Measurements from ENCODE around the gene ARNT2.

Gene ARNT2

DNA sequence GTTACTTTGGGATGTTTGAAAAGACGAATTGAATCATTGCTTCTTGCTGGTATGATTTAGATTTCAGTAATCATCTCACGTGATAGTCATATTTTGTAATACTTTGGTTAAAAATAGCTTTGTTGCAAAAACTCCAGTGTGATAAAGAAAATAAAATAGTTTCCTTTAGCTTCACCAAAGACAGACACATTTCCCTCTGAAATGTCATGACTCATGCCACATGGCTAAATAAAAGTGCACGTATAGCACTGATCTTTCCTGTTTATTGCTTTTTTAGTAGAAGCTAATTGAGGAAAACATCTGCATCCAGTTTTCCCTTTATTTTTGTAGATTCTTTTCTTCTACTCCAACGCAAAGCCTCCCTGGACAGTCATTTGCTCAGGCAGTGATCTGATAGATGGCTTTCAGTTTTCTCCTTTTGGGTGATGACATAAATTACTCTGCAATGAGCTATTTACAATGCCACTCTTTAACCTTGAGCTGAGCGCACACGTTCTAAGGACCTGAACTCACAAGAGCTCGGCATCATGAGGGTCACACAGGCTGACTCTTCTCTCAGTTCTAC, 84.9 kb downstream of the ARNT2 start:
- DNase-seq (ENCODE audit: low read depth in 2 of 3, low spot score in 1 of 3): no peak

DNA sequence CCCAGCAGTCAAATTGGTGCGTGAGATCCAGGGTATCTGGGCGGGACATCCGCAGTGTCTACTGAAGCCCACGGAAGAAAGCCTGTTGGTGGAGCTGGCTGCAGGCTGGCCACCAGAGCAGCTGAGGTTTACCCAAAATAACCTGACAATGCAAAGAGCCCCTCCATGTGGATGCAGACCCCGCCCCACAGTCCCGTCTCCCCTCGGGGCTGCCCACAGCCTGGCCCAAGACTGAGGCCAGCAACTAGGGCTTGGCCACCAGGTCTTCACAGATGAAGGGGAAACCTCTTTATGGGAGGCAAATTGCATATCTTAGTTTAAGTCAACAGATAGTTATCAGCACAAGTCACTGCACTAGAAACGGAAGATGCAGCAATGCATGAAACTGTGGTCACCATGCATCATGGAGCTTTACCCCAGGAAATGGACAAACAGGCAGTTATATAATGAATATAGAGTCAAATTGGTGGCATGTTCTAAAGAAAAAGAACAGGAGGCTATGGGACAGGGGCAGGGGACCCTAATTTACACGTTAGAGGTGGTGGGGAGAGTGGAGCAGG, 86.3 kb downstream of the ARNT2 start:
- DNase-seq (ENCODE audit: low read depth in 2 of 3, low spot score in 1 of 3): no peak

DNA sequence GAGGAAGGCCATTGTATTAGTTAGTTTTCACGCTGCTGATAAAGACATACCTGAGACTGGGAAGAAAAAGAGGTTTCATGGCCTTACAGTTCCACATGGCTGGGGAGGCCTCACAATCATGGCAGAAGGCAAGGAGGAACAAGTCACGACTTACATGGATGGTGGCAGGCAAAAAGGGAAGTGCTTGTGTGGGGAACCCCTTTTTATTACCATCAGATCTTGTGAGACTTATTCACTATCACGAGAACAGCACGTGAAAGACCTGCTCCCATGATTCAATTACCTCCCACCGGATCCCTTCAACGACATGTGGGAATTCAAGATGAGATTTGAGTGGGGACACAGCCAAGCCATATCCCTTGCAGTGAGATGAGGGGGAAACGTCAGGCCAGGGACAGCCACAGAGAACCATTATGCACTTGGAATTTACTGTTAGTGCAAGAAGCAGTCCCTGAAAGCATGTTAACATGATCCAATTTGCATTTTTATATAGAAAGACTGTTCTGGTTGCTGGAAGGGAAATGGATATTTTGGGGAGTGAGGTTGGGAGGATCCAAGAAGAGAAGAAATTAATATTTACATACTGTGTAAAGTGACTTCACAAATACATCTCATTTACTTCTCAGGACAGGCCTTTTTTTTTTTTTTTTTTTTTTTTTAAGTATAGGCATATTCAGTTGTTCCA, 87.1 kb downstream of the ARNT2 start:
- no peak for DNase-seq (ENCODE audit: low read depth in 2 of 3, low spot score in 1 of 3)

DNA sequence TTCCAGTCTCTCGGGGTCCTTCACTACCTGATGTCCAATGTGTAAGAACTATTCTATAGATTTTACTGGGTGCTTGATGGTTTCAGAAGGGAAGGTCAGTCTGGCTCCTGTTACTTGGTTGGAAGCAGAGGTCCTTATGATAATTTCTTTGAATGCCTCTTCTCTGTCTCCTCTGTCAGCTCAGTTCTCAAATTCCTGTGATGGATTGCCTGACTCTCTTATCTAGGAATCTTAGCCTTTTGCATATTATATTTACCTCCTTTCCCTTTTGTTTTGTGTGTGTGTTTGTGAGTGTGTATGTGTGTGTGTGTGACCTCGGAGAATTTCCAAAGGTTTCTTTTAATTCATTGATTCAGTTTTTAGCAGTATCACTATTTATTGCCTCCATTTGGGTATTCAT, 88.2 kb downstream of the ARNT2 start:
- DNase-seq (ENCODE audit: low read depth in 2 of 3, low spot score in 1 of 3): no peak

DNA sequence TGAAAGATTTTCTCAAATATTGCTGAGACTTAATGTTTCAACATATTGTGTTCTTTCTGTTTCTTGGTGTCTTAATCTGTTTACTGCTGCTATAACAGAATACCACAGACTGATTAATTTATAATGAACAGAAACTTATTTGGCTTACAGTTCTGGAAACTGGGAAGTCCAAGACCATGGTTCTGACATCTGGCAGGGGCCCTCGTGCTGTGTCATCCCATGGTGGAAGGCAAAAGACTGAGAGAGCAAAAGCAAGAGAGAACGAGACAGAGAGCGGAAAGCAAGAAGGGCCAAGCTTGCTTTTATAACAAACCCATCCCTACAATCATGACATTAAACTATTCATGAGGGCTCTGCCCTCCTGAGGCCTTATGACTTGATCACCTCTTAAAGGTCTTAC, 88.7 kb downstream of the ARNT2 start:
- no peak for DNase-seq (ENCODE audit: low read depth in 2 of 3, low spot score in 1 of 3)

- DNase-seq (ENCODE audit: low read depth in 2 of 3, low spot score in 1 of 3): no peak
Measured at GRCh38 chr15:80494351-80494751, 90.2 kb downstream of the ARNT2 start.

DNA sequence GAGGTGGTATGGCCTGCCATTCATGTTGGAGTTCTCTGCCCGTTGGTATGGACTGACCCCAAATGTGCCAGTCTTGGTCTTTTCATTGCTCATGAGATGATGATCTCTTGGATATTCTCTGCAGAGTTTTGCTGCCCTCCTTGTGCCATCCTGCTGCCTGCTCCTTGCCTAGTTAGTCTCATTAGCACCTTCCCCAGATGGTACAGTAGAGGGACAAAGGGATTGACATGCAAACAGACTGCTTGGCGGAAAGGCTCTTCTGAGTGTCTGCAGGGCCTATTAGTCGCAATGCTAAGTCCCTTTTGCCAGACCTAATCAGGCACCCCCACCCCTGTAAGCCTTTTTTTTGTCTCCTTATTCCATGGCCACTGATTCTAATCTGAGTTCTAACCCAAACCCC, 90.6 kb downstream of the ARNT2 start:
- DNase-seq (ENCODE audit: low read depth in 2 of 3, low spot score in 1 of 3): no peak

- no peak for DNase-seq (ENCODE audit: low read depth in 2 of 3, low spot score in 1 of 3)
Measured at GRCh38 chr15:80495401-80495942, 91.3 kb downstream of the ARNT2 start.

GRCh38 chr15:80496096-80496495, 91.9 kb downstream of the ARNT2 start:
- no peak for DNase-seq (ENCODE audit: low read depth in 2 of 3, low spot score in 1 of 3)

DNA sequence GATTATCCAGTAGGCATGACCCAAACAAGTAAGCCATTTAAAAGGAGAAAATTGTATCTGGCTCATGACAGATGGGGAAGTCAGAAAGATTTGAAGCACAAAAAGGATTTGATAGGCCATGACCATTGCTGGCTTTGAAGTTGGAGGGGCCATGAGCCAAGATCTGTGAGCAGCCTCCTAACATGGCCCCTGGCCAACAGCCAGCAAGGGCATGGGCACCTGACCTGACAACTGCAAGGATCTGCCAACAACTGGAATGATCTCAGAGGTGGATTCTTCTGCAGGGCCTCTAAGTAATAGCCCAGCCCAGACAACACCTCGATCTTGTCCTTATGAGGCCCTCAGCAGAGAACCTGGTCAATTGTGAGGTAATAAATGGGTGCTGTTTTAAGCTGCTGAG, 93.0 kb downstream of the ARNT2 start:
- DNase-seq (ENCODE audit: low read depth in 2 of 3, low spot score in 1 of 3): no peak

- DNase-seq (ENCODE audit: low read depth in 2 of 3, low spot score in 1 of 3): no peak
Measured at GRCh38 chr15:80498652-80499051, 94.5 kb downstream of the ARNT2 start.

DNA sequence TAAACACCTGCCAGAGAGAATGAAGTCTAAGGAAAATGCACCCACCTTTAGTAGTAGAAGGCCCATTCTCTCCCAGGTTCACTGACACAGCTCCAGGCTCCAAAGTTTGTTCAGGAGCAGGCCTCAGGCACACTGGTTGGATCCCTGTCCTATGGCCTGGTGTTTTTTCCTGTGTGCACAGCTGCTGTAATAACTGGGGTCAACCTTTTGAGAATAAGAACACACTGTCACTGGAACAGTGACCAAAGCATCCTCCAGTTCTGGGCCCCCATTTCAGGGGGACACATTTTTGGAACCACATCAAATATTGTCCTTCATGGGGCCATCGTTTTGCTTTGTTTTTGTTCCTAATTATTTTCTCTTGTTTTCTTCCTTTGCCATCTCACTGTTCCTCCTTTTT, 95.8 kb downstream of the ARNT2 start:
- no peak for DNase-seq (ENCODE audit: low read depth in 2 of 3, low spot score in 1 of 3)

DNA sequence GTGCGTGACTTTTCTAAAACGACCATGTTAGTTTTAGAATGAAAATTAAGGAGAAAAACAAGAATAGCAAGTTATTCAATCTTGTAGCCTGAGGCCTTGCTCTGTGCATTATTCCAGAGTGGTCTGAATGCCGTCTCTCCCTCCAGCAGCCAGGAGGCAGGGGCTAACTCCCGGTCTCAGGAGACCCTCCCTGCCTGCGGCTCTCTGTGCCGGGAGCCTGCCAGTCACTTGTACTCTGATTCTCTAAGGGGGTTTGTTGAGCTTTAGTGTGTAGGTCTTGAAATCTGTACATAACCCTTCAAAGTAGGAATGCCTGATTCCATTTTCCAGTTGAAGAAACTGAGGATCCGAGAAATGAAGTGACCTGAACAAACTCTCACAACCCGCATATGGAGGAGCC, 97.3 kb downstream of the ARNT2 start:
- no peak for DNase-seq (ENCODE audit: low read depth in 2 of 3, low spot score in 1 of 3)

DNA sequence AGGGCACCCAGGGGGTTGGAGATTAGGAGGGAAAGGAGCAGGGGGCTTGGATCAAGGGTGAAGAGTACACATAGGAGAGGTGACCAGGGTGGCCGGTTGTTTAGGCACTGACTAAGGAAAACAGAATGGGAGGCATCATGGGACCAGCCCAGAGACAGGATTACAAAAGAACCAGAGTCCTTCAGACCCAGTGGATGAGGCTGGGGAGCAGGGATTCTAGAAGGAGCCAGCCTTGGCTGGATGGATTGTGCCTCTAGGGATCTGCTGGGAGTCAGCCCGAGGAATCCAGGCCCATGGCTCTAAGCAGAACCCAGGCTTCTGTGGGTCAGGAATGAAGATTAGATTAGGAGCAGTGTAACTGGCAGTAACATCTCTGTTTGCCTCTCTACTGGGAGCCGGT, 98.6 kb downstream of the ARNT2 start:
- no peak for DNase-seq (ENCODE audit: low read depth in 2 of 3, low spot score in 1 of 3)

DNA sequence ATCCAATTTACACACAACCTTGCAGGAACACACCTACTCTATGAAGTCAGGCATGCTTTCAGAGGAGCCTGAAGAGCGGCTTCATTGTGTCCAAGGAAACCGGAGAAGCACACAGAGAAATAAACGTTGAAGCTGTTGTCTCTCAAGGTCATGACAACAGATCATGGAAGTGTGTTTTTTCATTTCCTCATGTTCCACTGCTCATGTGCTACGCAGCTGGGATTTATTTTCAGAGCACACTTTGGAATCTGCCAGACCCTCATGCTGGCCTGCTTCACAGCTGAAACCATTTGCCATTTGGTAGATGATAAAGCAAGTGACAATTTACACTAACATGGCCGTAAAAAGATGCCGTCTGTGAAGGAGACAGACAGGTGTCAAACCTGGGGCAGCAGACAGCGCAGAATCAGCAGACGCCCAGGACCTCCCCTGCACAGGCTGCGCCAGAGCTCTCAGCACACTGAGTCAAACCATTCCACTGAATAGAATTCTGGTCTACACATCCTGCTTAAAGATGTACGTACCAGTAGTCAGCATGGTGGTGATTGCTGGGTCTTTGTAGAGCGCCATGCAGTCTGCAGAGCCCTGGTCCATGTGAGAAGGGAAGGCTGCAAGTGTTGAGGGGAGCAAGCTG, 99.3 kb downstream of the ARNT2 start:
- no peak for DNase-seq (ENCODE audit: low read depth in 2 of 3, low spot score in 1 of 3)

DNA sequence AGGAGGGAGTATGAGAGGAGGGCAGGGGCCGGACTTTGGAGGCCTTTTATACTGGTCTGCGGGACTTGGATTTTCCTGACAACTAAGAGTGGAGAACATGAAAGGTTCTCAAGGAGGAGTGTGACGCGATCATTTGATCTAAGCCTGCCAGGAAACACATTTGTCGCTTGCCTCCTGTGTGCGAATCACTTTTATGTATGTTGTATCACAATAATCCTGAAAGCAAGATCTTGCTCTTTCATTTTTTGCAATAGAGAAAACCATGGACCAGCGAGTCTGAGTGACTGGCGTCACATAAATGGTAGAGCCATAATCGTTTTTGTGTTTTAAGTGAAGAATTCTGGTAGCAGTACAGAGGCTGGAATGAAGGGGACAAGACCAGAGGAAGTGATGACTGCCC, 100.7 kb downstream of the ARNT2 start:
- DNase-seq (ENCODE audit: low read depth in 2 of 3, low spot score in 1 of 3): no peak

DNA sequence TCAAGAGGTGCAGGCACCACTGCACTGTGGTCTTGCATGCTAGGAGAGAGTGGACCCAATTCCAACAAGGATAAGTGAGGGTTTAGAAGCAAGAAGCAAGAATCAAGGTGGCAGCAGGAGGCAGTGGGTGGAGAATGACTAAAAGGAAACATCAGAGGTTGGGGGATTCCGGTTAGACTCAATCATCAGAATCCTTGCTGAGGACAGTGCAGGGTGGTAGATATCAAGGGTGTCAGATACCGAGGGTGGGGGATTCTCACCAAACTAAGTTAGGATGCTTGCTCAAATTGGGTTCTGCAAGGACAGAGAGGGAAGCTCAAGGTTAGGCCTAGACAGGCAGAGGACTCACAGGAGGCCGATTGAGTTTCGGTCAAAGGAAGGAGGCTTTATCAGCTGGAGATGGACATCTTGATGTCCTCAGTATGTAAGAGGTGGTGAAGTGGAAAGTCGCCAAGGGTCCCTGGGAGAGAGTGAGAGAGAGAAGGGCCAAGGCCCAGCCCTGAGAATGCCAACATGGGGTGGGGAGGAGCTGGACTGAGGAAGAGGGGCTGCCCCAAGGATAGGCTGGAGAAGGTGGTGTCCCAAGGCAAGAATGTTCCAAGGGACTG, 102.2 kb downstream of the ARNT2 start:
- DNase-seq (ENCODE audit: low read depth in 2 of 3, low spot score in 1 of 3): no peak

GRCh38 chr15:80507131-80507530, 102.9 kb downstream of the ARNT2 start:
- DNase-seq (ENCODE audit: low read depth in 2 of 3, low spot score in 1 of 3): no peak

DNA sequence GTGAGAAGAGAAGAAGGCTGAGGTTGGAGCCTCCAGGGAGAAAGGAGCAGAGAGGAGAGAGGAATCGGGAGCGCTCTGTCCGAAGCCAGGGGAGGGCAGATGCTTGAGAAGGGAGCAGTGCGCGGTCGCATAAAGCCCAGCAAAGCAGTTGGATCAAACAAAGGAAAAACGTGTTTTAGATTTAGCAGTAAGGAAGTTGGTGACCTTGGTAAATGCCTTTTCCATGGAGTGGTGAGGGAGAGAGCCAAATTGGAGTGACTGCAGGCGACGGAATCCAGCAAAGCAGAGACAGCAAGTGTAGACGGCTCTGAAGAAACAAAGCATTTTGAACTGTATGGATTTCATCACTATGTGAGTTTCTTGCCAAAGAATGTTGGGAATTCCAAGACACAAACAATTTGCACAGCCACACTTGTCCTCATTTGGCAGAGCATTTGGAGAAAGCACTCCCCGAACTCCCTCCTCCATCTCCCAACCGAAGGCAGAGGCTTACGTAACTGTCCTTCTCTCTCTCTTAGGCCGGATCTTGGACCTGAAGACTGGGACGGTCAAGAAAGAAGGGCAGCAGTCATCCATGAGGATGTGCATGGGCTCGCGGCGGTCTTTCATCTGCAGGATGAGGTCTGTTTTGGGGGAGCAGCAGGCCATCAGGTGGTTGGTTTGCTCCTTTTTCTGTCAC, 103.6 kb downstream of the ARNT2 start:
- DNase-seq (ENCODE audit: low read depth in 2 of 3, low spot score in 1 of 3): no peak

GRCh38 chr15:80508783-80509182, 104.6 kb downstream of the ARNT2 start:
- no peak for DNase-seq (ENCODE audit: low read depth in 2 of 3, low spot score in 1 of 3)

DNA sequence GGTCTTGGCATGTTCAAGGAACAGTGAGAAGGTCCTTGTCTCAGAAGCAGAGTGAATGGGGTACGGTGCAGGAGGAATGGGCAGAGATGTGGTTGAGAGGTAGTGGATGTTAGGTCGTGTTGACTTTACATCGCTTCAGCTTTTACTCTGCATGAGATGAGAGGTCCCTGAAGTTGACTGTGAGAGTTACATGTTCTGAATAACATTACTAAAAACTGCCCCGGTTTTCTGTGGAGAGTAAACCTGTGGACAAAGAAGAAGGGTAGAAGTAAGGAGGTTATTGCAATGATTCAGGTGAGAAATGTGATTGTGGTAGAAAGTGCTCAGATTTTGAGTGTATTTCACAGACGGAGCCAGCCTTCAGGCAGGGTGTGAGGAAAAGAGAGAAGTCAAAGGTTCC, 105.6 kb downstream of the ARNT2 start:
- peak in 1 of 3 donors; percentile 11 for DNase-seq (ENCODE audit: low read depth in 2 of 3, low spot score in 1 of 3)
